Measurements from ENCODE around the gene PPFIA3.
"Not testable (repeated sequence)": the region's sequence is repeated elsewhere in the genome, so short reads cannot be mapped to it uniquely, and the experiment has no call there.

The PPFIA3 gene

GRCh38 chr19:49125025-49125731 lies 5.8 kb downstream of the PPFIA3 start:
- no peak for DNase-seq

DNA sequence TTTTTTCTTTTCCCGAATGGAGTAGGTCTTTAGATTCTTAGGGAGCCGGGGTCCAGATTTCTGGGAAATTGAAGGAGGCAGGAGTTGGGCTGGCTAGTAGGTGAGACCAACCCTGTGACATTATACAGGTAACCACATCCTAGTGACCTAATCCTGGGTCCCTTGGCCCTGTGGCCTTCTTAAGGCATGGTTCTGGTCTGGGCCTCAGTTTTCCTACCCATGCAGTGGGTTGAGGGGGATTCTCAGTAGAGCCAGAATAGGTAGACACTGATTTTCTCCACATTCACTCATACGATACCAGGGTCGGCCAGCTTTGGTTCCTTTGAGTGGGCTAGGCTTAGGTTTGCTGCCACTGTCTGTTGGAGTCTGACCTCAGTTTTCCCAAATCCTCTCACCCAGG lies 7.2 kb downstream of the PPFIA3 start:
- DNase-seq: no peak

DNA sequence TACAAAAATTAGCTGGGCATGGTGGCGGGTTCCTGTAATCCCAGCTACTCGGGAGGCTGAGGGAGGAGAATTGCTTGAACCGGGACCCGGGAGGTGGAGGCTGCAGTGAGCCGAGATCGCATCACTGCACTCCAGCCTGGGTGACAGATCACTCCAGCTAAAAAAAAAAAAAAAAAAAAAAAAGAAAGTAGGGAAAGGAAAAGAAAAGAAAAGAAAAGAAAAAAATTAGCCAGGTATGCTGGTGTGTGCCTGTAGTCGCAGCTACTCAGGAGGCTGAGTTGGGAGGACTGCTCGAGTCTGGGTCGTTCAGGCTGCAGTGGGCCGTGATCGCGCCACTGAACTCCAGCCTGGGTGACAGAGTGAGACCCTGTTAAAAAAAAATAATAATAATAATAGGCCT lies 7.9 kb downstream of the PPFIA3 start:
- not testable (repeated sequence) for DNase-seq

- peak; percentile 91 for DNase-seq
Observed at GRCh38 chr19:49127674-49128544, 8.6 kb downstream of the PPFIA3 start.

- no peak for DNase-seq
Observed at GRCh38 chr19:49128545-49129237, 9.3 kb downstream of the PPFIA3 start.

GRCh38 chr19:49129238-49129583 lies 9.9 kb downstream of the PPFIA3 start:
- no peak for DNase-seq

DNA sequence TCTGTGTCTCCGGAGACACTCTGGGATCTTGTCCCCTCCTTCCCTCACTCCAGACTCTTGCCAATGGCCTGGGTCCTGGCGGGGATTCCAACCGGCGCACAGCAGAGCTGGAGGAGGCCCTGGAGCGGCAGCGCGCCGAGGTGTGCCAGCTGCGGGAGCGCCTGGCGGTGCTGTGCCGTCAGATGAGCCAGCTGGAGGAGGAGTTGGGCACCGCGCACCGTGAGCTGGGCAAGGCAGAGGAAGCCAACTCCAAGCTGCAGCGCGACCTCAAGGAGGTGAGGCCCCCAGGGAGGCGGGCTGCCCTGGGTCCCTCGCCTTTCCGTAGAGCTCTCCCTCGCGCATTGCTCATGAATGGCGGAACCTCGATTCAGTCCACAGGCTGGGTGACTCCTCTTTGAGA lies 11.0 kb downstream of the PPFIA3 start:
- no peak for DNase-seq

GRCh38 chr19:49132974-49133609 lies 13.7 kb downstream of the PPFIA3 start:
- DNase-seq: no peak

- no peak for DNase-seq
Observed at GRCh38 chr19:49133621-49134454, 14.5 kb downstream of the PPFIA3 start.

DNA sequence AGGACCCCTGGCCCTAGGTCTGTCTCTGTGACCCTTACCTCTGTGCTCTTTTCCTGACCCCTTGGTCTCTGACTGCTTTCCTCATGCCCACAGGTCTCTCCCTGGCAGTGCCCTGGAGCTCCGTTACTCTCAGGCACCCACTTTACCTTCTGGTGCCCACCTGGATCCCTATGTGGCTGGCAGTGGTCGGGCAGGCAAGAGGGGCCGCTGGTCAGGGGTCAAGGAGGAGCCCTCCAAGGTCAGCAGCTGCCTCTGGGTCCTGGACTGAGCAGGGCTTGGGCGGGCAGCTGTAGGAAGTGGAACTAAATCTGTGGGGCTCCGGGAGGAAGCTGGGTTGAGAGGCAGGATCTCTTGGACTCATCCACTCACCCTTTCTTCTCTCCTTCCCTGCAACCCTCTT lies 16.3 kb downstream of the PPFIA3 start:
- DNase-seq: no peak

GRCh38 chr19:49136771-49137171 lies 17.4 kb downstream of the PPFIA3 start:
- no peak for DNase-seq

- no peak for DNase-seq
Observed at GRCh38 chr19:49140951-49141350, 21.6 kb downstream of the PPFIA3 start.

DNA sequence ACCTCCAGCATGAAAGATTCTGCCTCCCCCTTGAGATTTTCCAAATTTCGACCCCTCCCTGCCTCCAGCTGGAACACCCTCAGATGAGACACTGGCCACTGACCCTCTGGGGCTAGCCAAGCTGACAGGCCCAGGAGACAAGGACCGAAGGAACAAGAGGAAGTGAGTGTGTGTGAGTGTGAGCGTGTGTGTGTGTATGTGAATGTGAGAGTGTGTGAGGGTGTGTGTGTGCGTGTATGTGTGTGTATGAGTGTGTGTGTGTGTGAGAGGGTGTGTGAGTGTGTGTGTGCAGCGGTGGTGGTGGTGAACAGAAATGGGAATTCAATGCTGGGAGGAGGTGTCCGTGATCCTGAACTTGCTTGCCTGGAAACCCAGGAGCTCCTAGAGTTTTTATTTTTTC lies 22.0 kb downstream of the PPFIA3 start:
- no peak for DNase-seq

DNA sequence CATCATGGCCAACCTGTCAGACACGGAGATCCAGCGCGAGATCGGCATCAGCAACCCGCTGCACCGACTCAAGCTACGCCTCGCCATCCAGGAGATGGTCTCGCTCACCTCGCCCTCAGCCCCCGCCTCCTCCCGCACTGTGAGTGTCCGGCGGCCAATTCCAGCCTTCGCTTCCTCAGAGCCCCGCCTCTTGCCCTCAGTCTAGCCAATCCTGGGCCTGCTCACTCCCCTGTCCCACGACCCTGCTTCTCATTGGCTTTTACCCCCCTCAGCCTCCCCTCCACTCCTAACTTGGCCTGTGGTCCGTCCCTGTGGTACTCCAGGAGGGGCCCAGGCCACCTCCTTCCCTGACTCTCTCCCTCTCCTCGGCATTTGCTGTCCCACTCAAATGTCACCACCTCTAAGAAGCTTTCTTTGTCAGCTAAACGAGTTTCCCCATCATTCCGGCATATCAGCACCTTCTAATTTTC lies 23.6 kb downstream of the PPFIA3 start:
- DNase-seq: peak; percentile 89

- DNase-seq: peak; percentile 38
Observed at GRCh38 chr19:49145573-49146407, 26.4 kb downstream of the PPFIA3 start.

GRCh38 chr19:49146408-49146770 lies 27.0 kb downstream of the PPFIA3 start:
- DNase-seq: not testable (repeated sequence)

- no peak for DNase-seq
Observed at GRCh38 chr19:49148044-49148682, 28.8 kb downstream of the PPFIA3 start.

- DNase-seq: peak; percentile 97
Observed at GRCh38 chr19:49148784-49149651, 29.7 kb downstream of the PPFIA3 start.

- peak; percentile 53 for DNase-seq
Observed at GRCh38 chr19:49149652-49150105, 30.3 kb downstream of the PPFIA3 start.
